CD4-positive, alpha-beta T cell treated with Interleukin-6 for 4 hours (primary cell): ENCODE results near the gene BAZ2B.

Experiments
- DNase-seq: peaks from one replicate; pipeline ENCODE4 v3.0.0-alpha.2; 2020; ENCODE audit warnings: mixed read lengths

Gene BAZ2B

GRCh38 chr2:159292157-159292556, 324.2 kb downstream of the BAZ2B start:
- no peak for DNase-seq

DNA sequence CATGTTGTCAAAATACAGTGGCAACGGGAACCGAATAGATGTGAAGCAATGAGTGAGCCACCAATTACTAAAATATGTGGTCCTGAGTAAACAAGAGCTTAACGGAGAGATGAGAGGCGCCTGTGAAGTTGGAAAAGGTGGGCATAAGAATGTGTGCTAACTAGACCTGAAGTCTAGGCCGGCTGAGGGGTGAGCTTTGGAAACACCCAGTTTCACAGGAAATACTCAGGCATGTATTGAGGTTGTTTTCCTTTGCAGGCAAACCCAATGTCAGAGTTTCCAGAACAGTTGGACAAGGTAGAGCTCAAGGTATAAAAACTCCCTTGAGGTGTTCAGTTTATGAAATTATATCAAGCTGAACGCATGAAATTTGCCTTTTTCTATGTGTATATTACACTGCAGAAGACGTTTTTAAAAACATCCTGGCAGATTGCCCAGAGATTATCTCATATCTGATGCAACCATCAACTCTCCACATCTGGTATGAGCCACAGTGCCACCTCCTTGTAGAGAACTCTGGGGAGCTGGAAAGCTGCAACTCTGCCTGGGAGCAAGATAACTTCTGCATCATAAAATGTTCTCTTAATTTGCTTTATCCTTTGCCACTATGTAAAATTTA, 325.9 kb downstream of the BAZ2B start:
- peak; percentile 31 for DNase-seq

DNA sequence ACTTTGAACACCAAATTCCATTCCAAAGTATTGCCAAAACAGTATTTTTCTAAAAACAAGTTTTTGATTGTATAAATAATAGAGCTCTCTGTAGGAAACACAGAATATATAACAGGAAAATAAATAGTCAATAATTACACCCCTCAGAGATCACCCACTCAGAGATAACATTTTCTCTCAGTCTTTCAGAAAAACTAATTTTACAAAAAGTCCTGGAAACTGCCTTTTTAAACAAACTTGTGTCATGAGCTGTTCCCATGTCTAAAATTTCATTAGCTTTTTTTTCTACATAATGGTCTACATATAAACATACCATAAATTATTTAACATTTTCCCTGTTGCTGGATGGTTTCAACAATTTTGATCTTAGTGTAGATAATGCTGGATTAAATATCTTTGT, 328.6 kb downstream of the BAZ2B start:
- DNase-seq: no peak

DNA sequence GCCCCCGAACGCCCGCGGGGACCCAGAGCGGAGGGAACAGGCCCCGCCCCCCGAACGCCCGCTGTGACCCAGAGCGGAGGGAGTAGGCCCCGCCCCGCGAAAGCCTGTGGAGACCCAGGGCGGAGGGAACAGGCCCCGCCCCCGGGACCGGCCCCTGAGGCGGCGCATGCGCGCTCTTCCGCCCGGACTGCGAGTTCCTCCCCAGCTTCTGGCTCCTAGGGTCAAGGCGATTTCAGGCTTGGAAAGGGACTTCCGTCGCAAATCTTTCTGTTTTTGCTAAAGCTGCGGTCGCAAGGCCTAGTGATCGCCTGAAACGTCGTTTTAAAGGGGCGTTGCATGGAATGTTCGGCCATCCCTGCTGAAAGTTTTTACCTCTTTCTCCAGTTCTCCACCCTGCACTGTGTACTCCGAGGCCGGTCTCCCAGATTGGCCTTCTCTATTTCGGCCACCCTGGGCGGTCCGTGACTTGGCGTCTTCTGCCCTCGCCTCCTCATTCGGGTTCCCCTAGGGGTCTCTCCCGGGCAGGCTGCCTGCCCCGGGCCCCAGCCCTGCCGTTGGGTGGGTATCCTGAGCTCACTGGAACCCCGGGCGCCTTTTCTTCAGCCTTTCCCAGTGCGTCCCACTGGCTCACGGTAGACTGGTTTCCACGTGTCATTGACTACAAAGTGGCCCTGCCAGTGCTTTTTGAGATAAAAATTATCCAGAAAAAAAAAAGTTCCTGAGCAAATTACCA, 329.5 kb downstream of the BAZ2B start:
- DNase-seq: peak; percentile 100

- peak; percentile 37 for DNase-seq
Measured at GRCh38 chr2:159285929-159286708, 330.2 kb downstream of the BAZ2B start, which contains the start of gene WDSUB1. TSS of gene WDSUB1 (minus strand) at chr2:159286703. CDS start at chr2:159283069, 3,634 bp downstream.

- DNase-seq: no peak
Measured at GRCh38 chr2:159285433-159285832, 330.9 kb downstream of the BAZ2B start.

- no peak for DNase-seq
Measured at GRCh38 chr2:159283529-159283928, 332.8 kb downstream of the BAZ2B start.

DNA sequence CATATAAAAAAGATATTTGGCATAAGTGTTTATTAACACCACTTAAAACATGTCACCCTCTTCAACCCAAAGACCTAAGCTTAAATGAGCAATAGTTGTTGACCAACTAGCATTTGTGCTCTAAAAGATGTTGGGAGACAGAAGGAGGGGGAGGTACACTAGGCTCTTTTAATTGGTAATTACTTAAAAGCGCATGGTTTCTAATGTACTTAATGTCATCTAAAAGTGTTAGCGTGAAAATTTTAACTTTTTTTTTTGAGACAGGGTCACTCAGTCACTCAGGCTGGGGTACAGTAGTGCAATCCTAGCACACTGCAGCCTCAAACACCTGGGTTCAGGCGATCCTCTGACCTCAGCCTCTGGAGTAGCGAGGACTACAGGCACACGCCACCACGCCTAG, 335.3 kb downstream of the BAZ2B start:
- DNase-seq: no peak

DNA sequence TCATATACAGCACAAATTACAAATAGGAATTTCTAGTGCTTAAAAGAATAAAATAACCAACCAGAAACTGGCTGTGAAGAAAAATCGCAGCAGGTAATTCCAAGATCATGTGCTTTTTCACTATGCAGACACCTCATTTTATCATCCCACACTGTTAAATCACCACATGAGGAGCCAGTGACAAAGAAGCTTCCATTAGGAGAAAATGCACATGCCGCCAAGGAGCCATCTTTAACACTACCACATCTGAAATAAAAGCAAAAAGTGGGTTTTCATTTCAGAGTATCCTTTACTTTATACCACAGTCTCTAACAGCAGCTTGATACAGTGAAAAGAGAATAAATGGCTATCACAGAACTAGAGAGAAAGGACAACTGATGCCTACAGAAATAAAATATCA, 336.6 kb downstream of the BAZ2B start:
- no peak for DNase-seq

DNA sequence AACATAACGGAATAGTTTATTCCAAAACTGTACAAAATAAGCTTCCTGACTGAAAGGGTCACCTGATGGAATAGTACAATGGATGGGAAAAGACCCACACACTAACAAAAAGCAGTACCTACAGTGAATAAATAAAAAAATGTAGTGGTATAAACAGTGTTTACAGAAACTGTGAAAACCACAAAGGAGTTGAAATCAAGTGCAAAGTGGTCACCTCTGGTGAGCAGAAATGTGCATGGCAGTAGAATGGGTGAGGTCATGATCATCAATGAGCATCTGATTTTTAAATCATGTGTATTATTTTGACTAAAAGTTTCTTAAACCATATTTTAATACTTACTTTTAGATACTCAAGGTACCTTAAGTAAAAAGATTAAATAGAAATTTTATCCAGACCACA, 341.2 kb downstream of the BAZ2B start:
- DNase-seq: no peak

DNA sequence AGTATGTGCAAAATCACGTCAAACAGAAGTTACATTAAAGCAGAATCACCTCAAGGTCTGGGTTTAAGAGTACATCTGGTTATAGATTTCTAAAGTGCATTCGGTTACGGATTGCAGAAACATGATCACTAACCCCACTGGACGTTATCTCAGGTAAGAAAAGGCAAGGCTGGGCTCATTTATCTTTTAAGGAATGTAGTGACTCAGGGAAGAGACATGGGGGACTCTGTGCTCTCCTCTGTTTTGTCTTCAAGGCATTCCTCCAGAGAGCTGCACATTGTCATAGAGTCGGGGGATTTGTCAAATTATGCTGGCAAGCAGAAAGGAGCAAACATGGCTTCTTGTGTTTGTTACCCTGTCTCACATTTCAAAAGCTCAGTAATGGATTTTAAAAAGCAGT, 344.2 kb downstream of the BAZ2B start:
- no peak for DNase-seq

DNA sequence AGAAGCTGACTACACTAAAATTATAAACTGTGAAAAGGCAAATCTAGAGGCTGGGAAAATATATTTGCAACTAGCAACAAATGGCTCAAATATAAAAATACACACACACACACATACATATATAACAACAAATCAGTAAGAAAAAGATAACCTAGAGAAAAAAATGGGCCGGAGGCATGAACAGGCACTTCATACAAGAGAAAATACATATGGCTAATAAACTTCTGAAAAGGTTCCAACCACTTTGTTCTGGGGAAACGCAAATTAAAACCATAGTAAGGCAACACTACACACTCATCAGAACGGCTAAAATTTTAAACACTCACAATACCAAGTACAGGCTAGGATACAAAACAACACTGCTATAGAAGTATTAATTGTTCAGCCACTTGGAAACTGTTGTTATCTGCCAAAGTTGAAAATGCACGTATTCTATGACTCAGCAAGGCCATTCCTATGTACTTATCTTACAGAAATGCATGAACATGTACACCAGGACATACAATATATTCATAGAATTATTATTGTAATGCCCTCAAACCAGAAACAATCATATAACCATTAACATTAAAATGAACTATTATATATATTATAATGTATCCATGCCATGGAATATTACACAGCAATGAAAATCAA, 345.5 kb downstream of the BAZ2B start:
- DNase-seq: no peak
